Esophagus muscularis mucosa (tissue), 4 donors: ENCODE data around the gene KRT9. TPM values are rescaled to one million over a fixed set of nuclear protein-coding genes. Genes with fewer than 3 reads are reported as not detected.
"Not testable (repeated sequence)": the region's sequence is repeated elsewhere in the genome, so short reads cannot be mapped to it uniquely, and the experiment has no call there.

Experiments
- DNase-seq: peaks from one replicate; pipeline ENCODE4 v3.0.0-alpha.2; 2017; ENCODE audit errors: extremely low spot score
- H3K27ac ChIP-seq, 4 donors: fragments of 200-600 bp; sonication (generic); replicated peaks in 1 of 4; 1 replicate in 3 of 4; 2 replicates in 1 of 4; pipeline ENCODE4 v1.5.1; 2016 to 2019; ENCODE audit warnings: mild to moderate bottlenecking in 1 of 4
- H3K27me3 ChIP-seq, 4 donors: fragments of 200-600 bp; sonication (generic); one replicate each; pipeline versions ENCODE4 v1.5.1 to v1.6.0; 2016 to 2019
- H3K36me3 ChIP-seq, 4 donors: fragments of 200-600 bp; sonication (generic); one replicate each; pipeline ENCODE4 v1.5.1; 2016 to 2019
- H3K4me1 ChIP-seq, 4 donors: fragments of 200-600 bp; sonication (generic); one replicate each; pipeline ENCODE4 v1.5.1; 2016 to 2019
- H3K4me3 ChIP-seq, 4 donors: fragments of 200-600 bp; sonication (generic); 1 replicate in 2 of 4; 2 replicates in 2 of 4; pipeline ENCODE4 v1.5.1; 2016 to 2019; ENCODE audit warnings: mild to moderate bottlenecking in 4 of 4, moderate library complexity in 1 of 4
- H3K9me3 ChIP-seq, 4 donors: fragments of 200-600 bp; sonication (generic); 1 replicate in 3 of 4; 2 replicates in 1 of 4; pipeline ENCODE4 v1.5.1; 2016 to 2019
- CTCF ChIP-seq, 3 experiments: fragments of 200-600 bp in 2 of 3; fragments of 450-650 bp in 1 of 3; sonication (generic) in 2 of 3; IDR thresholded peaks; one replicate each; pipeline ENCODE4 v1.5.1; 2017 to 2019; ENCODE audit warnings: antibody characterized with exemption in 3 of 3, mild to moderate bottlenecking in 2 of 3, moderate library complexity in 1 of 3
- EP300 ChIP-seq: sonication (generic); formaldehyde crosslinking; IDR thresholded peaks from one replicate; pipeline ENCODE4 v1.6.1; 2017; ENCODE audit warnings: antibody characterized with exemption
- POLR2A ChIP-seq: fragments of 450-650 bp; IDR thresholded peaks from one replicate; pipeline ENCODE4 v1.6.1; 2017; ENCODE audit warnings: antibody characterized with exemption, moderate library complexity, mild to moderate bottlenecking, low read depth
- POLR2AphosphoS5 ChIP-seq, 2 donors: sonication (generic); formaldehyde crosslinking; IDR thresholded peaks; one replicate each; pipeline ENCODE4 v1.6.1; 2017; ENCODE audit warnings: antibody characterized with exemption in 2 of 2
- WGBS: methylation state at CpG from one replicate; pipeline ENCODE4 v1.1.5; 2018; 5-methylcytosine and 5-hydroxymethylcytosine counted together
- intact Hi-C: fragments of 100-400 bp; cut with DNase I; formaldehyde crosslinking; loops from one replicate; pipeline ENCODE4 v1.15.1; 2023
- total RNA-seq, 4 donors: library from RNA; depleted of rRNA; stranded (reverse); fragments of >200 nt; gene quantifications; one replicate each; pipeline versions ENCODE4 v1.1.0 to v1.2.1, GENCODE V29; 2016

KRT9 gene
- total RNA-seq, 4 donors from 2014 or later, result not detected

- TF ChIP-seq POLR2A (no peak), EP300 (no peak), CTCF (IDR thresholded peaks at IDR 0.05) (no peak), POLR2AphosphoS5 (IDR thresholded peaks at IDR 0.05) (no peak)
- H3K27me3 ChIP-seq, result peaks cover 0 to 88% (median 0%) of the 10 kb centered on the region in 4 donors
- H3K4me3 ChIP-seq, result no peak overlapping the region
- intact Hi-C loops, result no loop called here
- 100% methylated on average over 5 of the region's 5 CpGs for WGBS
- no peaks in the 10 kb centered on the region for H3K4me1 ChIP-seq
- no peaks in the 10 kb centered on the region for H3K9me3 ChIP-seq
- H3K27ac ChIP-seq, result no peak overlapping the region
- no peaks in the 10 kb centered on the region for H3K36me3 ChIP-seq
- DNase-seq, result no peak
Measured at GRCh38 chr17:41614098-41614497, 42.2 kb upstream of the KRT9 start.

- intact Hi-C loops, result no loop called here
- TF ChIP-seq EP300 (no peak), POLR2AphosphoS5 (IDR thresholded peaks at IDR 0.05) (no peak), CTCF (IDR thresholded peaks at IDR 0.05) (no peak), POLR2A (no peak)
- H3K27me3 ChIP-seq, result peaks cover 0 to 82% (median 0%) of the 10 kb centered on the region in 4 donors
Measured at GRCh38 chr17:41613277-41614082, 41.6 kb upstream of the KRT9 start.

DNA sequence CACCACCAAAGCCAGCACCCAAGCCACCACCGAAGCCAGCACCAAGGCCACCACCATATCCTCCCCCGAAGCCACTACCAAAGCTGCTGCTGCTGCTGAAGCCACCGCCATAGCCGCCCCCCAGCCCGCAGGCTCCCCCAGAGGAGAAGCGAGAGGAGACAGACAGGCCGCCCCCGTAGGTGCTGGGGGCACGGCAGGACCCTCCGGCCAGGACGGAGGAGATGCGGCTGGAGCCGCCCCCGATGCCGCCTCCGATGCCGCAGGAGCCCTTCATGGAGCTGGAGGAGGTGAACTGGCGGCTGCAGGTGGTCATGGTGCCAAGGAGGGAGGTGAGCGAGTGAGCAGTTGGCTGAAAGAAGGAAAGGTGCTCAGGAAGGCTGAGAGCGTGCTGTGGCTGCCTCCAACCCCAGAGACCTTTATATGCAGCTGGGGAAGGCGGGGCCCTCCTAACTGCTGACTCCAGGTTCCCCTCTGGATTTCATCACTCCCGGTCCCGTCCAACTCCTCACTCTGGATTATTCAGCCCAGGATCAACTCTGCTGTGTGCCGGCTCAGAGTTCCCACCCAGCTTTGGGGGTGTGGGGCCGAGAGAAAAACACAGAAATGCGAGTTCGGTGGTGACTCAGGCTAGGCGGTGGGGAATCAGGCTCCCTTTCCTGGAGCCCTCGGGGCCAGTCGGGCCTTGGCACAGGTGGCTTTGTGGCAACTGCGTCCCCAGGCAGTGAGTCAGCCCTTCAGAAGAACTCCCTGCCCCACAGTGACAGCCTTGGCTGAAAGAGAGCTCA lies 40.7 kb upstream of the KRT9 start, which contains the start of gene KRT16:
Gene KRT16 (minus strand): TSS at position 392 of the 785 bp plus-strand sequence. CDS start 79 bp downstream, at position 313.
- H3K36me3 ChIP-seq, DNase-seq, H3K4me3 ChIP-seq, H3K9me3 ChIP-seq, intact Hi-C loops, H3K27ac ChIP-seq, H3K4me1 ChIP-seq: not testable (repeated sequence)
- H3K27me3 ChIP-seq, result peaks cover 0 to 73% (median 0%) of the 10 kb centered on the region in 4 donors
- WGBS, result 85% methylated on average over 15 of the region's 31 CpGs

More at GRCh38 chr17:41613277-41614082, 41.6 kb upstream of the KRT9 start:
- Histone ChIP-seq H3K36me3 (no peaks in the 10 kb centered on the region), H3K9me3 (no peaks in the 10 kb centered on the region), H3K4me3 (no peak overlapping the region), H3K4me1 (no peaks in the 10 kb centered on the region), H3K27ac (no peak overlapping the region)
- WGBS, result 82% methylated on average over 11 of the region's 11 CpGs
- DNase-seq, result no peak

DNA sequence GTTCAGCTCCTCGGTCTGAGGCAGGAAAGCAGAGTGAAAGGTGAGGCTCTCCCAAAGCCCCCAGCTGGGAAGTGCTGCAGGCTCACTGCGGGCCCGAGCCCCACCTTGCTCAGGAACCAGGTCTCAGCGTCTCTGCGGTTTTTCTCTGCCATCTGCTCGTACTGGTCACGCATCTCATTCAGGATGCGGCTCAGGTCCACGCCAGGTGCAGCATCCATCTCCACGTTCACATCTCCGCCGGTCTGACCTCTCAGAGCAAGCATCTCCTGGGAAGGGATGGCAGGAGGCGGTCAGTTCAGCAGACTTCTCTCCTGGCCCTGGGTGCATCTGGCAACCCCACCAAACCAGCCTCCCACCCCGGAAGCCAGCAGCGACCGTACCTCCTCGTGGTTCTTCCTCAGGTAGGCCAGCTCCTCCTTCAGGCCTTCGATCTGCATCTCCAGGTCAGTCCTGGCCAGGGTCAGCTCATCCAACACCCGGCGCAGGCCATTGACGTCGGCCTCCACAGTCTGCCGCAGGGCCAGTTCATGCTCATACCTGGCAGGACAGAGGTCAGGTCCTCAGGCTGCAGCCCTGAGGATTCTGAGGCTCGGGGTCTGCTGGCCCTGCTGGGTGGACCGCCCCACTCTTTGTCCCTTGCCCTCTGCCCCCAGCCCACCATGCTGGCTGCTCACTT lies 39.2 kb upstream of the KRT9 start:
- Histone ChIP-seq H3K4me3 (no peak overlapping the region), H3K27me3 (peaks cover 0 to 58% (median 0%) of the 10 kb centered on the region in 4 donors), H3K27ac (no peak overlapping the region), H3K36me3 (no peaks in the 10 kb centered on the region), H3K4me1 (no peaks in the 10 kb centered on the region), H3K9me3 (peaks cover 0 to 14% (median 7%) of the 10 kb centered on the region in 4 donors)
- no peak for TF ChIP-seq POLR2AphosphoS5 (IDR thresholded peaks at IDR 0.05)
- TF ChIP-seq POLR2A, result no peak
- 95% methylated on average over 23 of the region's 25 CpGs for WGBS
- no peak for DNase-seq
- intact Hi-C loops, result no loop called here

DNA sequence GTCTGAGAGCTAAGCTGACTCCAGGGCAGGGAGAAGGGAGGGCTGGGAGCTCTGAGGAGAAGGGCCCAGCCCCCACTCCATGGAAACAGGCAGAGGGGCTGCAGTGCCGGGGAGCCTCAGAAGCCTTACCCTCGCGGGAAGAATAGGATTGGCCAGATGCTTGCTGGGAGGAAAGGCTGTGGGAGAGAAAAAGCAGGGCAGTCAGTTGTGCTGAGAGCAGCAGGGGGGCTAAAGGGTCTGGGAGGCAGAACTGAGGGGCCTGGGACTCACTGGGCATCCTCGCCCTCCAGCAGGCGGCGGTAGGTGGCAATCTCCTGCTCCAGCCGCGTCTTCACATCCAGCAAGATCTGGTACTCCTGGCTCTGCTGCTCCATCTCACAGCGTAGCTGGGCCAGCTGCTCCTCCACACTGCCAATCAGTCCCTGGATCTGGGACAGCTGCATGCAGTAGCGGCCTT lies 38.2 kb upstream of the KRT9 start:
- 37% methylated on average over 8 of the region's 10 CpGs for WGBS

GRCh38 chr17:41606930-41607329 lies 35.1 kb upstream of the KRT9 start:
- Histone ChIP-seq H3K27me3 (peaks cover 0 to 30% (median 0%) of the 10 kb centered on the region in 4 donors), H3K9me3 (peaks cover 0 to 19% (median 7%) of the 10 kb centered on the region in 4 donors)
- H3K36me3 ChIP-seq, H3K4me1 ChIP-seq, intact Hi-C loops, H3K27ac ChIP-seq, DNase-seq, H3K4me3 ChIP-seq: not testable (repeated sequence)
- WGBS, result 68% methylated on average over 4 of the region's 4 CpGs

More for the DNA sequence above, 38.2 kb upstream of the KRT9 start:
- H3K4me1 ChIP-seq, H3K36me3 ChIP-seq, H3K4me3 ChIP-seq, intact Hi-C loops, H3K27ac ChIP-seq, DNase-seq: not testable (repeated sequence)
- peaks cover 0 to 19% (median 7%) of the 10 kb centered on the region in 4 donors for H3K9me3 ChIP-seq
- H3K27me3 ChIP-seq, result peaks cover 0 to 54% (median 0%) of the 10 kb centered on the region in 4 donors
